Testis (tissue), 3 donors: Measurements from ENCODE around the gene ZC3H7B. TPM values are rescaled to one million over a fixed set of nuclear protein-coding genes. Genes with fewer than 3 reads are reported as not detected.

ENCODE experiments used
- DNase-seq: peaks from one replicate; pipeline ENCODE4 v3.0.0-alpha.2; 2019
- H3K27ac ChIP-seq, 2 donors: fragments of 200-600 bp; sonication (generic); one replicate each; pipeline ENCODE4 v1.5.1; 2019
- H3K27me3 ChIP-seq: fragments of 200-600 bp; sonication (generic); one replicate; pipeline ENCODE4 v1.5.1; 2019
- H3K36me3 ChIP-seq: fragments of 200-600 bp; sonication (generic); one replicate; pipeline ENCODE4 v1.5.1; 2017; ENCODE audit warnings: low read depth; ENCODE audit errors: missing control alignments
- H3K4me1 ChIP-seq: fragments of 200-600 bp; sonication (generic); one replicate; pipeline ENCODE4 v1.5.1; 2019
- H3K4me3 ChIP-seq, 2 donors: fragments of 200-600 bp; sonication (generic); one replicate each; pipeline ENCODE4 v1.5.1; 2017 to 2019
- H3K9me3 ChIP-seq: fragments of 200-600 bp; sonication (generic); one replicate; pipeline ENCODE4 v1.5.1; 2017
- POLR2A ChIP-seq: fragments of 450-650 bp; IDR thresholded peaks from one replicate; pipeline ENCODE4 v1.6.1; 2017; ENCODE audit warnings: antibody characterized with exemption, mild to moderate bottlenecking, moderate library complexity
- WGBS, 2 donors: methylation state at CpG; one replicate each; pipeline ENCODE4 v1.1.5; 2018; 5-methylcytosine and 5-hydroxymethylcytosine counted together
- intact Hi-C: fragments of 100-400 bp; cut with DNase I; formaldehyde crosslinking; loops from one replicate; pipeline ENCODE4 v1.15.1; 2023; ENCODE audit warnings: low total_unique reads
- polyA plus RNA-seq: library from polyadenylated mRNA; stranded (reverse); fragments of 350-450 nt; fragmentation: Illumina TruSeq; extraction: RNeasy Lipid Tissue Mini Kit (QIAGEN cat#74804); gene quantifications from one replicate; pipeline ENCODE4 v1.2.3, GENCODE V29; 2014; ENCODE audit warnings: low read depth, low replicate concordance; ENCODE audit not compliant: insufficient read depth
- total RNA-seq, 2 donors: library from RNA; depleted of rRNA; stranded (reverse); fragments of >200 nt; gene quantifications; one replicate each; pipeline ENCODE4 v1.2.3, GENCODE V29; 2016
- TF ChIP-seq, protein P1 (sequence below), 3 experiments: fragments of 450-650 bp in 2 of 3; fragments of 200-600 bp in 1 of 3; sonication (generic) in 1 of 3; IDR thresholded peaks; one replicate each; pipeline ENCODE4 v1.5.1; 2016 to 2019; ENCODE audit warnings: antibody characterized with exemption in 3 of 3, mild to moderate bottlenecking in 2 of 3, moderate library complexity in 1 of 3

ZC3H7B gene
- total and polyA plus RNA-seq, 3 donors from 2014 or later, result 38.9 to 63.0 (median 56.4) TPM

- Histone ChIP-seq H3K36me3 (no peaks in the 10 kb centered on the region), H3K9me3 (no peaks in the 10 kb centered on the region), H3K4me1 (no peaks in the 10 kb centered on the region), H3K27me3 (no peaks in the 10 kb centered on the region), H3K27ac (no peak overlapping the region), H3K4me3 (no peak overlapping the region)
- TF ChIP-seq POLR2A, result no peak
- TF ChIP-seq, protein P1, sequence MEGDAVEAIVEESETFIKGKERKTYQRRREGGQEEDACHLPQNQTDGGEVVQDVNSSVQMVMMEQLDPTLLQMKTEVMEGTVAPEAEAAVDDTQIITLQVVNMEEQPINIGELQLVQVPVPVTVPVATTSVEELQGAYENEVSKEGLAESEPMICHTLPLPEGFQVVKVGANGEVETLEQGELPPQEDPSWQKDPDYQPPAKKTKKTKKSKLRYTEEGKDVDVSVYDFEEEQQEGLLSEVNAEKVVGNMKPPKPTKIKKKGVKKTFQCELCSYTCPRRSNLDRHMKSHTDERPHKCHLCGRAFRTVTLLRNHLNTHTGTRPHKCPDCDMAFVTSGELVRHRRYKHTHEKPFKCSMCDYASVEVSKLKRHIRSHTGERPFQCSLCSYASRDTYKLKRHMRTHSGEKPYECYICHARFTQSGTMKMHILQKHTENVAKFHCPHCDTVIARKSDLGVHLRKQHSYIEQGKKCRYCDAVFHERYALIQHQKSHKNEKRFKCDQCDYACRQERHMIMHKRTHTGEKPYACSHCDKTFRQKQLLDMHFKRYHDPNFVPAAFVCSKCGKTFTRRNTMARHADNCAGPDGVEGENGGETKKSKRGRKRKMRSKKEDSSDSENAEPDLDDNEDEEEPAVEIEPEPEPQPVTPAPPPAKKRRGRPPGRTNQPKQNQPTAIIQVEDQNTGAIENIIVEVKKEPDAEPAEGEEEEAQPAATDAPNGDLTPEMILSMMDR (IDR thresholded peaks at IDR 0.05), result no peak
- 73 to 74% methylated on average over 4 of the region's 4 CpGs for WGBS, 2 donors
- intact Hi-C loops, result no loop called here
- DNase-seq, result no peak
These were observed 58.1 kb downstream of the ZC3H7B start for GRCh38 chr22:41359376-41359775.

DNA sequence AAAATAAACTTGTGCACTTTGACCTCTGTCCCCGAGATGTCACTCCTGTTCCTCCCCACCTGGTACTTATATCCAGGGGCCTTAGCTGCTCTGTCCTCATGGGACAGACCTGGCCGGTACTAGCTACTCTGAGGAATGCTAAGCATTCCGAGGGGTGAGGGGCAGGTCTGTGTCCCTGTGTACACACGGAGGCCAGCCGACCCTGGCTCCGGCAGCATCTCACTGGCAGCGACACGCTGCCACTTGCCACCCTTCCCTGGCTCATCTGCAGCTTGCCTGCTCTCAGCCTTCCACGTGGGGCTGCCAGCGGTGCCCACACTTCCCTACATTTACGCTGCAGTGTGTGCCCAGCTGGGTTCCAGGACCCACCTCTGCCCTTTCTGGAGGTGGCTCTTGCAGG is 58.8 kb downstream of the ZC3H7B start:
- no peaks in the 10 kb centered on the region for H3K4me1 ChIP-seq
- intact Hi-C loops, result no loop called here
- no peak for TF ChIP-seq POLR2A
- TF ChIP-seq, protein P1 (IDR thresholded peaks at IDR 0.05), result no peak
- no peak for DNase-seq
- H3K27ac ChIP-seq, result no peak overlapping the region
- no peaks in the 10 kb centered on the region for H3K9me3 ChIP-seq
- H3K27me3 ChIP-seq, result no peaks in the 10 kb centered on the region
- no peak overlapping the region for H3K4me3 ChIP-seq
- WGBS, 2 donors, result 64 to 68% methylated on average over 11 of the region's 11 CpGs
- no peaks in the 10 kb centered on the region for H3K36me3 ChIP-seq

GRCh38 chr22:41361716-41362310 is 60.5 kb downstream of the ZC3H7B start:
- H3K4me1 ChIP-seq, result peaks cover 4% of the 10 kb centered on the region
- intact Hi-C loops, result no loop called here
- H3K36me3 ChIP-seq, result no peaks in the 10 kb centered on the region
- WGBS, 2 donors, result 89 to 95% methylated on average over 12 to 13 of the region's 13 CpGs
- no peak overlapping the region for H3K4me3 ChIP-seq
- TF ChIP-seq, protein P1 (IDR thresholded peaks at IDR 0.05), result no peak
- TF ChIP-seq POLR2A, result no peak
- DNase-seq, result no peak
- H3K27me3 ChIP-seq, result no peaks in the 10 kb centered on the region
- H3K9me3 ChIP-seq, result no peaks in the 10 kb centered on the region
- no peak overlapping the region for H3K27ac ChIP-seq

GRCh38 chr22:41362615-41363014 is 61.3 kb downstream of the ZC3H7B start:
- 92 to 97% methylated on average over 5 of the region's 5 CpGs for WGBS, 2 donors
- TF ChIP-seq, protein P1 (IDR thresholded peaks at IDR 0.05), result no peak
- no peak for TF ChIP-seq POLR2A
- intact Hi-C loops, result no loop called here

DNA sequence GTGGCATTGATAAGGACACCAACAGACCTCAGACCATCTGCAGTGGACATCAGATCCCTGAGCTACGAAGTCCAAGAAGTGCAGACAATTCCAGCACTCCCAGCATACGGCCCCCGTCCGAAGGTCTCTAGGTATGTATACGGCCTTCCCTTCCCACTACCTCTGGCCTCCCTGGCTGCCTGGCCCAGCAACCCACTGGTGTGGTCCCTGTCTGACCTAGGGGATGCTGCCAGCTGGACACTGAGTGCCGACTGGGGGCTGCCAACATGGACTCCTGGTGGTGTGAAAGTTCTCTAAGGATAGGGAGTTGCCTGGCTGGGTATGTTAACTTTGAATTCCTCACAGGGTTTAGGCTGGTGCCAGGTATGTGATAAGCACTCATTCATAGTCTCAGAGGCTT is 62.9 kb downstream of the ZC3H7B start:
- intact Hi-C loops, result no loop called here
- Histone ChIP-seq H3K27ac (no peak overlapping the region), H3K36me3 (no peaks in the 10 kb centered on the region), H3K4me1 (peaks cover 18% of the 10 kb centered on the region), H3K9me3 (no peaks in the 10 kb centered on the region), H3K27me3 (no peaks in the 10 kb centered on the region), H3K4me3 (no peak overlapping the region)
- WGBS, 2 donors, result 80 to 88% methylated on average over 6 of the region's 6 CpGs
- DNase-seq, result no peak
- no peak for TF ChIP-seq POLR2A
- TF ChIP-seq, protein P1 (IDR thresholded peaks at IDR 0.05), result no peak

More at GRCh38 chr22:41362615-41363014, 61.3 kb downstream of the ZC3H7B start:
- H3K36me3 ChIP-seq, result no peaks in the 10 kb centered on the region
- no peaks in the 10 kb centered on the region for H3K9me3 ChIP-seq
- no peak overlapping the region for H3K4me3 ChIP-seq
- no peak overlapping the region for H3K27ac ChIP-seq
- H3K27me3 ChIP-seq, result no peaks in the 10 kb centered on the region
- H3K4me1 ChIP-seq, result peaks cover 8% of the 10 kb centered on the region
- DNase-seq, result no peak
